GM20431 (cell line): ENCODE results near the gene PACC1.

Experiments used
- in situ Hi-C: fragments of 300-500 bp; cut with MseI, MboI; formaldehyde crosslinking; loops from one replicate; pipeline ENCODE4 v1.15.0; 2020; ENCODE audit warnings: low sequenced_read_pairs; ENCODE audit not compliant: unreplicated experiment

The PACC1 gene

DNA sequence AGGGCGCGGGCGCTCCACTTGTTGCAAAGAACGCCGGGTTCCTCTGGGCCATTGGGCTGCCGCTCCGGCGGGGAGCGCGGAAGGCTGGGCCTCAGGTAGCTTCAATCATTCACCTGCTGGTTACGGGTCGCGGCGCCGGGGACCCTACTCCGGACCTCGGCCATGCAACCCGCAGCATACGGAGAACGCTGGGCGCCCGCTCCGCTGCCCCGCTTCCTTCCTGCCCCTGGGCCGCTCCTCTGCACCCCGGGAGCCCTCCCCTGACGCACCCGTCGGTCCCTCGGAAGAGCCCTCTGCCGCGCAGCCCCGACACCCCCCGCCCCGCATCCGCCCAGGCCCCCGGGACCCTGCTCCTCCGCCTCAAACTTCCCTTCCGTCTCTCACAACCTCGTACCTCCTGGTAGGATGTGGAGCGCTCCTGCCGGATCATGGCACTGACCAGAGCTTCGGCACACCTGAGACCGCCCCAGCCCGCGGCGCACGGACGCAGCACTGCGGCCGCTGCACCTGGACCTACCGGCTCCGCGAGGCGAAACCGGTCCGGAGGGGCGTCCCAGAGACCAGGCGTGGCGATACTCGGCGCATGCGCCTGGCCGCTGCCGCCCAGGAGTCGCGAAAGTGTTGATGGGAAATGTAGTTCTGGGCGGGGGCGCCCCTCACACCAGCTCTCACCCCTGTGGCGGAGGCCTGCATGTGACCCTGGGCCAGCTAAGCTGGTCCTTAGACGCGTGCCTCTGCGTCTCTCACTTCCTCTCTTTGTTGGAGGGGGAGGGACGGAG, at the start of gene PACC1:
Gene PACC1 (minus strand): TSS at position 559 of the 779 bp plus-strand sequence. CDS start 129 bp downstream, at position 430.
- in situ Hi-C loops: no loop called here

DNA sequence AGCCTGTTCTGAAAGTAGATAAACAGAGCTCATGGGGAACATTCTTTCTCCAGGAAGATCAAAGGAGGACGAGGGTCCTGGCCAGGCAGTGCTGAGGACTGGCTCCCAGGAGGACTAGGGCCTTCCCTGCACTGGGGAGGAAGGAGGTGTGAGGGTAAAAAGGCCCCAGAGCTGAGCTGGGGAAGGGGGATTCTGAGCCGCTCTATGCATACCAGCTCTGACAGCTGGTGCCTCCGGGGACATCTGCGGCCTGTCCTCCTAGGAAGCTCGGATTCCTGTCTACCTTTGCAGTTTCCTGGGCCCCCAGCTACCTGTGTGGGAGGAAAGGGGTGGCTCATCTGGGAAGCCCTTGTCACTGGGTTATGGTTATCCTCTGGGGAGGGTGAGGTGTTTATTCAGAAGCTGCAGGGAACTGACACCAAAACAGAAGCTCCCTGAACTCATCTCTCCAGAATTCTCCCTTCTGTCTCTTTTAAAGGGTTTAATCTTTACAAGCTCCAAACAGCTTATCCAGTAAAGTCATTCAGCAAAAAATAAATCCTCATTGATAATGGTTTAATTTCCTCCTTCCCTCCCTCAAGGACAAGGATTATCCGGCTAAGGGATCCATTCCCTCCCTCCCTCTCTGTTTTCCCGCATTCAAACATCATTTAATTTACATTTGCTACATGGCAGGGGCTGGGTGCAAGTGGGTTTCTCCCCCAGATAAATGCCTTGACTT, 49.0 kb upstream of the PACC1 start:
- in situ Hi-C loops: loop anchor here (25.0 kb wide), 4 partner anchors 299 to 776 kb away; partner anchors contain the start of gene NEK2

DNA sequence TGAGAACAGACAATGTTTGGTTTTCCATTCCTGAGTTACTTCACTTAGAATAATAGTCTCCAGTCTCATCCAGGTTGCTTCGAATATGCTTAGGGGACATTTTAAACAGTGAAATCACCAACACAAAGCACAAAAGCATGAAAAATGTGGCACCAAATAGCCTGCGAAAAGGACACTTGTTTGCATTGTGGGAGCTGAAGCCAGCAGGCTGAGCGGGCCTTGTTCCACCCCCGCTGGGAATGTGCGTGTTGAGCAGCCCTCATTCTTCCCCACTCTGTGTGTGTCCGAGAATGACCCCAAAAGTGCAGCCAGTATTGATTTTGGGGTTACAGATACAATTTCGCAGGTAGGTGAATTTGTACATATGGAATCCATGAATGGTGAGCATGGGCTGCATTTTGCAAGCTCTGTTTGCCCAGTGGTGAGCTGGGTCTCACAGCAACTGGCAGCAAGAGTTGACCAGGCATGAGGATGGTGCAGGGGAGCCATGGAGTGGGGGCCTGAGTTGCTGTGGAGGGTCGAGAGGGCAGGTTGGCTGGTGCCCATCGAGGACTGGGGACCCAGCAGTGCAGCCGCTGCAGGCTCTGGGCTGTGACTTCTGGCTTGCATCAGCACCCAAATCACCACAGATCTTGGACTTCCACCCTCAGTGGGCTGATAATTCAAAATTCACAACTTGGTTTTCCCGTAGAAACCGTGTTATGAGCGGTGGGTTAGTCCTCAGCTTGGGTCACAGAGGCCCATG, 47.4 kb upstream of the PACC1 start:
- in situ Hi-C loops: loop anchor here (25.0 kb wide), 4 partner anchors 300 to 775 kb away; partner anchors contain the start of gene NEK2

DNA sequence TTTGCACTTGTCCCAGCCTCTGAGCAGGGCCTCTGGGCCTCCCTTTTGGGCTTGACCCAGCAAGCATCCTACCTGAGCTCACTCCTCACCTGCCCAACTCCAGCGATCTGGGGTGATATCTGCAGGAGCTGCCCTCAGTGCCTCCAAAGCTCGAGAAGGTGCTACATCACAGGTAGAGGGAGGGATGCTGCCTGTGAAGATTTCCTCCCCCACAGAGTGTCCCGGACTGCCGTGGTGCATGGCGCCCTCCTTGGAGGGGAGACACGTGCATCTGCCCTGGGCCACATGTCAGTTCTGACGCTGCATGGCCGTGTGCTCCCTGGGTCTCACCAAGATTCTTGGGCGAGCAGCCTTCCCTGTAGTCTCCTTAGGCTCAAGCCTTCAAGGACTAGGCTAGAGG, 45.7 kb upstream of the PACC1 start:
- in situ Hi-C loops: loop anchor here (25.0 kb wide), 4 partner anchors 302 to 773 kb away; partner anchors contain the start of gene NEK2

DNA sequence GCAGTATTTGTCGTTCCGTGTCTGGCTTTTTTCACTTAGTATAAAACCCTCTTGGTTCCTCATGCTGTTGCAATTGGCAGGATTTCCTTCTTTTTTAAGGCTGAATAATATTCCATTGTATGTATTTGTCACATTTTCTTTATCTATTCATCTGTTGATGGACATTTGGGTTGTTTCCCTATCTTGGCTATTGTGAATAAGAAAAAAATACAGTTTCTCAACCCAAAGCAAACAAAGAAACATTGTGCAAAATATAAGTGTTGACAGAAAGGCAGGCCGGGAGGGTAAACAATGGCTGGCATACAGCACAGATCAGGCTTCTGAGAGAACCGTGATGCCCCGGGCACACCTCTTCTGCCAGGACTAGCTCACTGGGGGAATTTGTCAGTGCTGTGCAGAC, 45.0 kb upstream of the PACC1 start:
- in situ Hi-C loops: loop anchor here (25.0 kb wide), 4 partner anchors 303 to 772 kb away; partner anchors contain the start of gene NEK2

DNA sequence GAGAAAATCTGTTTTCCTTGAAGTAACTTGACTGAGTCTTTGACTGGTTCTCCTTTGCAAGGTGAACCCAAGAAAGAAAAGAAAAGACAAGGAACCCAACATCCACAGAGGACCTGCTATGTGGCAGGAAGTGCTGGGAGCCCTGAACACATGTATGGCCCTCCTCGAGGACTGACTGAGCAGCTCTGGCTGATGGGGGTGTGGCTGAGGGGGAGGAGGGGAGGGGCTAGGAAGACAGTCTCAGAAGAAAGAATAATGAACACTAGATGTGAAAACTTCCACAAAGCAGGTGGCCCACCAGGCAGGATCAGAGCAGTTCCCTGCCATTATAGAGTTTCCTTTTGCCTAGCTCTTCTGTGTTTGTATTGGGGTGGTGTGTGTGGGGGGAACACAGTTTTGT, 44.1 kb upstream of the PACC1 start:
- in situ Hi-C loops: loop anchor here (25.0 kb wide), 4 partner anchors 303 to 772 kb away; partner anchors contain the start of gene NEK2

DNA sequence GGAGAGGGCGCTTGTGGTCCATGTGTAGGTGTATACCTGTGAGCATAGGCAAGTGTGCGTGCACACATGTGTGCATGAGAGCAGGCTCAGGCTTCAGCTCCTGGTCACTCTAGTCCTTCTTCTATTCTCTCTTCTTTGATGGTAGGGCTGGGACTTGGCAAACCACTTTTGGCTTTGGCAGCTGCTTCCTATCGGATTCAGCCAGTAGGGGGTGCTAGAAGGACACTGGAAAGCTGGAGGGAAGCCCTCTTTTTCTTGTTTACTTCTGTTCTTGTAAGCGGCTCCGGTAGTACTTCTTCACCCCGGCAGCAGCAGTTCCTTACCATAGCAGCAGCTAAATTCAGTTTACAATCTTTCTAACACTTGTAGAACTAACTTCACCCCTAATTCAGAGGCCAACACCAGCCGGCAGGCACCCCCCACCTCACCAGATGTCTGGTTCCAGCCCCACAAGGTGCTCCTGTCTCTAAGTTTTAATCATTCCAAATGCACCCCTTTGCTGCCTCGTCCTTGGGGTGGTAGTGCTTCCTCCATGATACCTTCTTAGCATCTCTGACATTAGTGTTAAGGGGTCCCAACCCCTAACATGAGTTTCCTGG, 43.2 kb upstream of the PACC1 start:
- in situ Hi-C loops: loop anchor here (25.0 kb wide), 4 partner anchors 304 to 771 kb away; partner anchors contain the start of gene NEK2

DNA sequence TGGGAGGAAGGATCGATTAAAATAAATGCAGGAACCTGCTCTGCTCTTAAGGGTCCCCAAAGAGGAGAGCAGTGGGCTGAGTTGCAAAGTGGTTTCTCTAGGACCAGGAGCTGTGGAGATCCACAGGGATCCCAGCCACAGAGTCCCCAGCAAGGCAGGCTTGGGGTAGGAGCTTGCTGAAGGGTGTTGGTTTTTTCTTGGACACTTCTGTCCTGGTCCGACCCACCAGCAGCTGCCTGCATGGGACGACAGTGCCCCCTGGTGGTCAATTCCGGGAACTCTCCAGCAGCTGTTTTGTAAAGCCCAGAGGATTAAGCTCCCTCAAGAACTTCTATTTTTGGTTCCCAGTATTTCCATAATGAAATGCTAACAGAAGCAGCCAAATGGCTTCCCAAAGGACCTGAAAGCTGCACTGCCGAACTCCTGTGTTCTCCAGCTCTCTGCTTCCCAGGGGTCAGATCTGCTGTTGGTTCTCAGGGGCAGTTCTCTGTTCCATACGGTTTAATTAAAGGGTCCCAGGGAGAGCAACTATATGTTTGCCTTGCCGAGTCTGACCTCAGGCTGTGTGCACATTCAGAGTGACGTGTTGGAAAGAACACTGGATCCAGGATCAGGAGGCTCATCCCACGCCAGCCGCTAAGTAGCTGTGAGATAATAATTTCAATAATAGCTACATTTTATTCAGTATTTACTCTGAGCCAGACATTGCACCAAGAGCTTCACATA, 41.3 kb upstream of the PACC1 start:
- in situ Hi-C loops: loop anchor here (25.0 kb wide), 4 partner anchors 306 to 769 kb away; partner anchors contain the start of gene NEK2

DNA sequence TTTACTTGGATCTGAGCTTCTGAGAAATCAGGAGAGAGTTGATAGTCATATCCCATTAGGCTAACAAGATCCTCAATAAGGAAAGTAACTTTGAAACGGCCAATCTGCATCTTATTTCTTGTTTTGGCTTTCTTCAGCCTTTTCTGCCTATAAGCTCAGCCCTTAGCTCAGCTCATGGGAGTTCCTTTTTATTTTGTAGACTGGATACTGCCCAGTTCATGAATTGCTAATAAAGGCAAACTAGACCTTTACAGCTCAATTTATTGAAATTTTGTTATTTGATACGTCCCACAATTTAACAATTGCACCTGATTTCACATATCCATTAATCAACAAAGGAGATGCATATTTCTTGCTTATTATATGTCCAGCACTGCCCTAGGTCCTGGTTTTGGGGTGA, 40.7 kb upstream of the PACC1 start:
- in situ Hi-C loops: loop anchor here (25.0 kb wide), 4 partner anchors 307 to 768 kb away; partner anchors contain the start of gene NEK2

DNA sequence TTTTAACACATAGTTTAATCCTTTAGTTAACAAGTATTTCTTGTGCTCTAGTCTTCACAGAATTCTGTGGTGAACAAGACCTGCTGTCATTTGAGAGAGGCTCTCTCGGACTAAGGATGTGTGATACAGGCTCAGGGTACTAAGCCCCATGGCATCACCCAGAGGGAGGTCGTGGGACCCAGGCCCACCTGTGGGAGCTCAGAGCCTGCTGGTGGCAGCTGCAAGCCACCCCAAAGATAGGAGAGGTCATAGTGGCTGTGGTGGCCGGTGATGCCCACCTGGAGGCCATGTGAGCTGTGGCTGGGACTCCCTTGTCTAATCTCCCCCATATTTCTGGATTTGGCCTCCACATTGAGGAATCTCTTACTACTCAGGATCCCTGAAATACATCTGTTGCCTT, 40.1 kb upstream of the PACC1 start:
- in situ Hi-C loops: loop anchor here (25.0 kb wide), 4 partner anchors 308 to 767 kb away; partner anchors contain the start of gene NEK2

DNA sequence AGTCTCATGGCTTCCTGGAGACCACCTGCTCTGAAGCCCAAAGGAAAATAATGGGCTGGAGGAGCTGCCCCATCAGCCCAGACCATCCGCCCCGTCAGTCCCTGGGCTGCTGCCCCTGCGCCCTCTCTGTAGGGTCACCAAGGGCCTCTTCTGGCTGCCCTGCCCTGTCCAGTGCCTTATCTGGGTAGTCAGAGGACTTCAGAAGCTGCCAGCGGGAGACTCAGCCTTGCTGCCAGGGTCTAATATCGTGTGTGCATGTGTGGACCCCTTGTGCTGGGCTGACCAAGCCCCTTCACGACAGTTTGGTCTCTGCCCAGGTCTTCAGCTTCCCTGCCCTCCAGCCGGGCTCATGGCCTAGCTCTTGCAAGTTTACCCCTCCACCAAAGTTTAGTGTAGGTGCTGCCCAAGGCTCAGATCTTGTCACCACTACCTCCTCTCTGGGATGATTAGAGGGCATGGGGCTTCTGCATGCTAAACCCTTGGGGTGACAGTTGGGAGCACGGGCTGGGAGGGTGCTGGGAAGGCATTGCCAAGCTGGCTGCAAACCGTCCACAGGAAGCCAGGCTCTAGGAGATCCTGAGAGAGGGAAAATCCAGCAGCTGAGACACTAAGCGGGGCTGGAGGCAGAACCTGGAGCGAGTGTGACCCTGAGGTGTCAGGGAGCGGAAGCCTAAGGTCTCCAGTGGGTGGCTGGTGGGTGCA, 38.6 kb upstream of the PACC1 start:
- in situ Hi-C loops: loop anchor here (25.0 kb wide), 4 partner anchors 309 to 766 kb away; partner anchors contain the start of gene NEK2

DNA sequence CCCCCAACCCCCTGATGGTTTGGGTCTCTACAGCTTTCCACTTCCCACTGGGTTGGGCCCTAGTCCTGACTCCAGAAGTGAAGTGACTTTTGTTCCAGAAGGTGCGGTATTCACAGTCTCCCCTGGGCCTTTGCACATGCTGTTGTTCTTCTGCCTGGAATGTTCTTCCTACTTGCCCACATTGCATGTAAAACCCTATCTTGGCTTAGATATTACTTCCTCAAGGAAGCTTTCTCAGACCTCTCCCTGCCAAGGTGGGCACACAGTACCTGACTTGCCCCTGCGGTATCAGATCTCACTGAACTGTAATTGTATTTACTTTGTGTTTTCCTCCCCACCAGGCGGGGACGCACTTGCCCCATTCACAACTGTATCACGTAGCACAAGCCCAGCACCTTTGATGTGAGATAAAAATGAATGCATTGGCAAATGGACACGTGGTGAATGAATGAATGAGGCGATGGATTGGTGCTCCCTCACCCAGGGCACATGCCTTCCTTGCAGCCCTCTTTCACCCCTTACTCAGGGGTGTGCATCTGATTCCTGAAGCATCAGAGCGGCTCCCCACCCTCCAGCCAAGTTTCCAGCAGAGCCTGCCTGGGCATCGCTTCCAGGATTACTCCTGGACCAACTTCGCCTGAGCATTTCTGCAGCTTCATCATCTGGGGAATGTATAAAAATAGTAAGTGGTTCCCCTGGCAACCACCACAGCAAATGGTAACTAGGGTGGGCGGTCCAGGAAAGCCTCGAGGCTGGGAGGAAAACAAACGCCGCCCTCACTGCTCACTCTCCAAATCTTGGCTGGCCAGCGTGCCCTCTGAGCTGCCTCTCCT, 37.9 kb upstream of the PACC1 start:
- in situ Hi-C loops: loop anchor here (25.0 kb wide), 4 partner anchors 310 to 765 kb away; partner anchors contain the start of gene NEK2

DNA sequence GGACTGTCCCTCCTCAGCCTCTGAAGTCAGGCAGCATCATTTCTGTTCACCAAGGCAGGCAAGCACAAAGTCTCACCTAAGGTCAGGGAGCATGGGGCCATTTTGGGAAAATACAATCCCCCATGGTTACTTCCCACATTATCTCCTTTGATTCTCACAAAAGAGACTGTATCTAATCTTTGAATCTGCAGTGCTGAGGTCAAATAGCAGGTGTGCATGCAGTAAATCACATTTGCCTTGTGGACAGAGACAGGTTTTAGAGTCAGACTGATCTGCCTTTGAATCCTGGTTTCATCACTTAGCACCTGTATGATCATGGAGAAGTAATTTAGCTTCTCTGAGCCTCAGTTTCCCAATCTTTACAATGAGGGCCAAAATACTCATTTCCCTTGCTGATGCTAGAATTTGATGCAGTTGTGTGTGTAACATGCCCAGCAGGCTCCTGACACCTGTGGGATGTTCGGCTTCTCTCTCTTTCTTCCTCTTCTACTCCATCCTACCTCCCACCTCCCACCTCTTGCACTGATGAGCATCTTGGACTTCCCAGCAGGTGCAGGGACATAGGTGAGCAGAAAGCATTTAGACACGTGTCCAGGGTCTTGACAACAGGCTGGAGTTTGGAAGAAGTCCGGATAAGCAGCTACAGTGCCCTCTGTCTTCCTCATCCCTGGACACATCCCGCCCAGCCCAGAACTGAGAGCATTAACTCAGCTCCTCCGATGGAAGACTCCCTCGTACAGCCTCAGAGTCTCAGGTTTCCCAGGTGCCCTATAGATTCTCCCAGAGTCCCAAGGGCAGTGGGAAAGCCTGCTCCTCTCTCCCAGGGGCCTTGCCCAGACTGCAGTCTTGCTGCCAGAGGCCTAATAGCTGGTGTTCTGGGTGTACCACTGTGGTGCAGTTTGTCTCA, 37.0 kb upstream of the PACC1 start:
- in situ Hi-C loops: loop anchor here (25.0 kb wide), 4 partner anchors 311 to 764 kb away; partner anchors contain the start of gene NEK2

DNA sequence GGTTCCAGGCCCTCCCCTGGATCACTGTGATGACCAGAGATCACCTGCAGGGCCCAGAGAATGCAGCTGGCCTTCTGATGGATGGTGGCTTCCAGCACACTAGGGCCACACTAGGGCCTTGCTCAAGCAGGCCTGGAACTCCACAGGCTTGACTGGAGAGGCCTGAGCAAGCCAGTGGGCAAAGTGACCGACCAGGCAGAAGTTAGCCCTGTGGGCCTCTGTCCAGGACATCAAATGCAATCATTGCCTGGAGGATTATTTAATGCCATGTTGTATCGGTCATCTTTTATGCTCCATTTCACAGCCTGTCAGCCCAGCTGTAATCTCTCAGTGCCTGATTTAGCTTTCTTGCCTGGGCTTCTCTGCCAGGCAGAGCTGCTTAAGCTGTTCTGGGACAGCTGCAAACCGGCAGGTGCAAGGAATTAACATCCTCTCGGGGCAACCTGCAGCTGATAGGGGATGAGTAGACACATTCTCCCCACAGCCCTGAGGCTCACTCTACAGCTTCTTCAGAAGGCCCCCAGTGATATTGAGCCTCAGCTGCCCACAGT, 35.7 kb upstream of the PACC1 start:
- in situ Hi-C loops: loop anchor here (25.0 kb wide), 4 partner anchors 312 to 763 kb away; partner anchors contain the start of gene NEK2

DNA sequence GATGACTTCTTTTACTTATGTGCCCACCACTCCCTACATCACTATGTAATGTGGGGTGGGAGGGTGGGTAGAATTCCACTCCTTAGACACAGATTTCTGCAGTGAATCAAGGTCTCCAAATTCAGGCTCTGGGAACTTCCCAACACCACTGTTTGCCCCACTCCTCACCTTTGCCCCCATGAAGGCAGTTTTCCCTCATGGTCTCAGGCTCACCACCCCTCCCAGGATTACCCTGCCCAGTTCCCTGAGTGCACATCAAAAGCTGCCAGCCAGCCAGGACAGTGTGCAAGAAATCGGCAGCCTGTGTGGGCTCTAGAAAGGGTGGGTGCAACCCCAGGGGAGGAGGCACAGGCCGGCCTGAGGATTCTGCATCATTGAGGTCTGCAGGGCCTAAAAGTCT, 32.8 kb upstream of the PACC1 start:
- in situ Hi-C loops: no loop called here

DNA sequence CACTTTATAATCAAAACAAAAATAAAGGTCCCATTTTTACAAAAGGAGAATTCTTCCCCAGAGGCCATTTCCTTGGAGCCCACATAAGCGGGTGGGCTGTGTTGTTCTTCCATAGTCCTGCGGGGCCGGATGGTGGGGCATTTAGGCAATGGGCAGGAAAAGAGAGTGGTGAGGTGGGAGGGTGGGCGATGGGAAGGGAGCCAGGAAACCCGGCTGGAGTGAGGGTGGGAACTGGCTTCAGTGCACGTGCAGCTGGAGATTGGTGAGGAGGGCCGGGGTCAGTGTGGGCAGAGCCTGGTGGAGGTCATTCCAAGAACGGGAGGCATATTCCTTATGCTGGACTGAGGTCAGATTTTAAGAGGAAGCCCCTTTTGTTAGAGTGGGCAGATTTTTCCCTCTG, 31.6 kb upstream of the PACC1 start:
- in situ Hi-C loops: no loop called here
